Eye (tissue), 1 donor: ENCODE data around the gene DNAJB8.

ENCODE experiments used
- DNase-seq: peaks from one replicate; pipeline ENCODE4 v3.0.0-alpha.2; 2015

The DNAJB8 gene

GRCh38 chr3:128466840-128467541, at the start of gene DNAJB8:
DNAJB8 (minus strand) TSS chr3:128466890; CDS start chr3:128463245, 3,645 bp downstream.
- DNase-seq, result no peak

- DNase-seq, result no peak
These were observed 49.3 kb upstream of the DNAJB8 start for GRCh38 chr3:128515967-128516366.

- no peak for DNase-seq
These were observed 42.2 kb upstream of the DNAJB8 start for GRCh38 chr3:128508852-128509251.

- no peak for DNase-seq
These were observed 40.1 kb upstream of the DNAJB8 start for GRCh38 chr3:128506754-128507153.

GRCh38 chr3:128505771-128506170, 39.1 kb upstream of the DNAJB8 start:
- peak; percentile 3 for DNase-seq

GRCh38 chr3:128504963-128505730, 38.5 kb upstream of the DNAJB8 start:
- no peak for DNase-seq

- DNase-seq, result no peak
These were observed 37.8 kb upstream of the DNAJB8 start for GRCh38 chr3:128504533-128504915.

- no peak for DNase-seq
These were observed 37.3 kb upstream of the DNAJB8 start for GRCh38 chr3:128503751-128504532.

- DNase-seq, result no peak
These were observed 36.5 kb upstream of the DNAJB8 start for GRCh38 chr3:128503164-128503651.

GRCh38 chr3:128502712-128503111, 36.0 kb upstream of the DNAJB8 start:
- DNase-seq, result no peak

GRCh38 chr3:128501431-128501830, 34.7 kb upstream of the DNAJB8 start:
- no peak for DNase-seq

- DNase-seq, result no peak
These were observed 33.9 kb upstream of the DNAJB8 start for GRCh38 chr3:128500556-128500955.

- no peak for DNase-seq
These were observed 33.1 kb upstream of the DNAJB8 start for GRCh38 chr3:128499724-128500275.

GRCh38 chr3:128498901-128499530, 32.3 kb upstream of the DNAJB8 start:
- no peak for DNase-seq

GRCh38 chr3:128498127-128498626, 31.5 kb upstream of the DNAJB8 start:
- no peak for DNase-seq

- peak; percentile 88 for DNase-seq
These were observed 30.8 kb upstream of the DNAJB8 start for GRCh38 chr3:128497305-128498126.

GRCh38 chr3:128496602-128497304, 30.1 kb upstream of the DNAJB8 start:
- peak; percentile 66 for DNase-seq

- DNase-seq, result peak; percentile 50
These were observed 29.4 kb upstream of the DNAJB8 start for GRCh38 chr3:128496019-128496601.

GRCh38 chr3:128495435-128495970, 28.8 kb upstream of the DNAJB8 start:
- DNase-seq, result no peak

- DNase-seq, result no peak
These were observed 27.6 kb upstream of the DNAJB8 start for GRCh38 chr3:128494367-128494650.
